H1 (cell line): ENCODE results near the gene CHDH. TPM values are rescaled to one million over a fixed set of nuclear protein-coding genes. Genes with fewer than 3 reads are reported as not detected.

Experiments
- CTCF ChIP-seq, 3 experiments: IDR thresholded peaks; 1 replicate in 2 of 3; 2 replicates in 1 of 3; pipeline versions ENCODE4 v1.5.1 to v1.6.1; 2011; ENCODE audit warnings: low read length in 3 of 3, mild to moderate bottlenecking in 3 of 3, inconsistent platforms in 2 of 3, low read depth in 1 of 3, moderate library complexity in 1 of 3; ENCODE audit not compliant: insufficient read depth in 1 of 3; ENCODE audit errors: control extremely low read depth in 1 of 3
- SRF ChIP-seq: IDR thresholded peaks from 2 replicates; pipeline ENCODE4 v1.6.1; 2011; ENCODE audit warnings: mild to moderate bottlenecking, low read depth, low read length, moderate library complexity
- polyA plus RNA-seq, 7 experiments: library from polyadenylated mRNA; depleted of rRNA in 3 of 7; stranded (reverse) in 5 of 7; unstranded in 2 of 7; fragments of >200 nt in 5 of 7; fragments of 200-250 nt in 2 of 7; gene quantifications; 1 replicate in 5 of 7; 2 replicates in 1 of 7; 4 replicates in 1 of 7; pipeline versions ENCODE4 v1.2.1 to v1.2.3, GENCODE V29; 2011 to 2013; ENCODE audit warnings: missing spikeins in 2 of 7, mixed read lengths in 2 of 7
- total RNA-seq: library from RNA; stranded (reverse); fragmentation: NEBNext Ultra II Directional; extraction: Animal tissue kit (Norgen Biotek cat#: 25700); gene quantifications from 2 replicates; pipeline ENCODE4 v1.2.1, GENCODE V29; 2021

CHDH gene
- total and polyA plus RNA-seq, 2 of the 8 experiments (the other 6 are each of a cell fraction or from before 2014, with no cell fraction given): 4.9 to 10.3 TPM

- no peak for TF ChIP-seq CTCF (IDR thresholded peaks at IDR 0.05; ENCODE audit: control extremely low read depth in 1 of 3, insufficient read depth in 1 of 3, low read depth in 1 of 3, low read length in 3 of 3)
- TF ChIP-seq SRF: no peak
These were observed 39.8 kb downstream of the CHDH start (continued) for GRCh38 chr3:53806182-53807116.
